HG03139 (cell line): ENCODE results near the gene DTX3.
"Not testable (repeated sequence)": the region's sequence is repeated elsewhere in the genome, so short reads cannot be mapped to it uniquely, and the experiment has no call there.

ENCODE experiments used
- ATAC-seq: cut with Tn5 transposase; IDR thresholded peaks from one replicate; pipeline ENCODE4 v1.9.1; 2021; ENCODE audit not compliant: unreplicated experiment

Gene DTX3

GRCh38 chr12:57604454-57604991, at the start of gene DTX3:
Gene DTX3 (plus strand): TSS chr12:57604824. CDS start chr12:57606518, 1,694 bp downstream.
- peak; percentile 49 for ATAC-seq

- no peak for ATAC-seq
Observed at GRCh38 chr12:57554897-57555296, 49.7 kb upstream of the DTX3 start.

DNA sequence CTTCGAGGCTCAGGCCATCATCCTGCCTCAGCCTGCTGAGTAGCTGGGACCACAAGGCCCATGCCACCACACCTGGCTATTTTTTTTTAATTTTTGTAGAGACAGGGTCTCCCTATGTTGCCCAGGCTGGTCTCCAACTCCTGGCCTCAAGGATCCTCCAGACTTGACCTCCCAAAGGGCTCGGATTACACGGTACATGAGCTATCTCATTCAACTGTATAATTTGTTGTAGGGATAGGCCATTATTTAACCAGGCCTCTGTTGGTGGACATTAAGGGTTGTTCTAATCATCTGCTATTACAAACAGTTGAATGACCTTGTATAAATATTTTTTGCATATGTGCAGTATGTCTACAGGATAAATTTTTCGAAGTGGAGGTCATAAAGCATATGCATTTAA, 45.8 kb upstream of the DTX3 start:
- ATAC-seq = no peak

- no peak for ATAC-seq
Observed at GRCh38 chr12:57560516-57560915, 44.1 kb upstream of the DTX3 start.

- ATAC-seq = not testable (repeated sequence)
Observed at GRCh38 chr12:57561117-57561516, 43.5 kb upstream of the DTX3 start.

DNA sequence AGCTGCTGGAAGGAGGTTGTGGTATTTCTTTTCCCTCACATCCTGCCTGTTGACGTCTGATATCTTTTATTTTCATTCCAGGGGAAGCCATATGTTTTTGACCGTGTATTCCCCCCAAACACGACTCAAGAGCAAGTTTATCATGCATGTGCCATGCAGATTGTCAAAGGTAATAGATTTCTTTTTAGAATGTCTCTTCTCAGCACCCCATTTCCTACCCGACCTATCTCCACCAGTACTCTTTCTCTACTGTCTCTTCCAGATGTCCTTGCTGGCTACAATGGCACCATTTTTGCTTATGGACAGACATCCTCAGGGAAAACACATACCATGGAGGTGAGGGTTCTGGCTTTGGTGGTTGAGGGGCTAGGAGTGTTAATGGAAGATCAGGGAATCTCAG, 41.3 kb upstream of the DTX3 start:
- ATAC-seq = no peak

DNA sequence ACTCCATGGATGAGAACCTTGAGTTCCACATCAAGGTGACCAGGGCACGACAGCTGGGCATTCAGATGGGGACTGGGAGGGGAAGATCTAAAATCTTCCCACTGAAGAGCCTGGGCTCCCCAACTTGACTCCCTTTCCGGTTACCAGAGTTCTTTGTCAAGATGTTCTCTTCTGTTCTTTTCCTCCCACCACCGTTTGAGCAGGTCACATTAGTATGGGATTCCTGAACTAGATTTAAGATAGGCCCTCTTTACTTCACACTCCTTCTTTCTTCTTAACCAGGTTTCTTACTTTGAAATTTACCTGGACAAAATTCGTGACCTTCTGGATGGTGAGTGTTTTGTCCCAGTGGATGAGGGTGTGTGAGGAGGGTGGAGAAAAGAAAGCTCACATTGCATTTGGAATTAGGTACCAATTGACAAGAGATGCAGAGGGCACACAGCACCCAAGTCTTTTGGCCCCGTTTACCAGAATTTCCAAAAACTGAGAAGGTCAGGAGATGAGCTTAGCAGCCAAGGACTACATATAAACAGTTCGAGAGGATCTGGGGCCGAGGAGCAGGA, 40.4 kb upstream of the DTX3 start:
- ATAC-seq = no peak

DNA sequence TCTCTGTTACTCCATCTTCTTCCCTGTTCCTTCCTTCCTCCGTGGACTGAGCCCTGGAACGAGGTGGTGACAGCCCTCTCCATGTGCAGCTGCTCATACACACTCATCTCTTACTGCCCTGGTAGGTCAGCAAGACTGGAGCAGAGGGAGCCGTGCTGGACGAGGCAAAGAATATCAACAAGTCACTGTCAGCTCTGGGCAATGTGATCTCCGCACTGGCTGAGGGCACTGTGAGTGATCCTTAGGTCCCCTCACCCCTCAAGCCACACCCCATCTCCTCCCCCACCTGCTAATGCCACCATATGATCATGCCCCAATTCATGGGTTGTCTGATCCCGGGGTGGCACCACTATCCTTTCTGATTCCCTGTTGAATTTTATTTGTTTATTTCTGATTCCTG, 35.8 kb upstream of the DTX3 start:
- ATAC-seq = no peak

DNA sequence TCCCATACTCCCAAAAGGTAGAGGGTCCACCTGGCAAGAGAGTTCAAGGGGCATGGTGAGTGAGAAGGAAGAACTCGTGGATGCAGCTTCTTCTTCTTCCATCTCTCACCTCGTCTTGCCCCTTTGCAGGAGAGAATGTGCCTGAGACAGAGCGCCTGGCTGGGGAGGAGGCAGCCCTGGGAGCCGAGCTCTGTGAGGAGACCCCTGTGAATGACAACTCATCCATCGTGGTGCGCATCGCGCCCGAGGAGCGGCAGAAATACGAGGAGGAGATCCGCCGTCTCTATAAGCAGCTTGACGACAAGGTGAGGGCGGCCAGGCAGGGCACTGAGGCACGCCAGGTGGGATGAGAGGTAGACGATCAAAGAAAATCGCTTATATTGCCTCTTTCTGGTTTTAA, 34.8 kb upstream of the DTX3 start:
- ATAC-seq = no peak

GRCh38 chr12:57570438-57570837, 34.2 kb upstream of the DTX3 start:
- ATAC-seq = not testable (repeated sequence)

- no peak for ATAC-seq
Observed at GRCh38 chr12:57571926-57572762, 32.5 kb upstream of the DTX3 start.

DNA sequence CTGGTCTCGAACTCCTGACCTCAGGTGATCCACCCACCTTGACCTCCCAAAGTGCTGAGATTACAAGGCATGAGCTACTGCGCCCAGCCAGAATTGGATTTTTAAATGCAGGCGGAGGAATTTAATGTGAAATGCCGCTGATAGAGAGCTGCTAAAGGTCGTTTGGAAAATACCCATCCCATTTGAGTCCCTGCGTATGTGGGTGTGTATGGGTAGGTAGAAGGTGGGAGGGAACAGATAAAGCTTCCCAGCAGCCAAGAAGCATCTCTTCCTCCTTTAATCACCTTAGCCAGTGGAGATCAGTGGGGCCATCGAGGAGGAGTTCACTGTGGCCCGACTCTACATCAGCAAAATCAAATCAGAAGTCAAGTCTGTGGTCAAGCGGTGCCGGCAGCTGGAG, 29.8 kb upstream of the DTX3 start:
- ATAC-seq = no peak

GRCh38 chr12:57575771-57576612, 28.6 kb upstream of the DTX3 start:
- no peak for ATAC-seq

DNA sequence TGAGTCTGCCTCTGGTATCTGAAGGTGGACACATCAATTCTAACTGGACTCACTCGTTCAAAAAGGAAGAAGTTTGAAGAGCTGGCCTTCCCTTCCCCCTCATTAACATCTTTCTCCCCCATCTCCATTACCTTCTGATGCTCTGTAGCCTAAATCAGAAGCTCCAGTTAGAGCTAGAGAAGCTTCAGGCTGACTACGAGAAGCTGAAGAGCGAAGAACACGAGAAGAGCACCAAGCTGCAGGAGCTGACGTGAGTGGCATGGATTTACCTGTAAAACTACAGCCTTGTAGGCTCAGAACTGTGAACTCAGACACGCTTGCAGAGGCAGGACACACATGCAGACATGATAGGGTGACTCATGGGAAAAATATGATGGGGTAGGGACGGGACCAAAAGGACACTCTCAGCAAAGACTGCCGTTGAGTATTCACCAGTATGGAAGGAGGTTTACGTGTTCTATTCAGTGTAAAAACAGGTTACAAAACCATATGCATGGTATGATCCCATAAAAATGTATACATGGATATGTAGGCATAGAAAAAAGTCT, 27.9 kb upstream of the DTX3 start:
- no peak for ATAC-seq

DNA sequence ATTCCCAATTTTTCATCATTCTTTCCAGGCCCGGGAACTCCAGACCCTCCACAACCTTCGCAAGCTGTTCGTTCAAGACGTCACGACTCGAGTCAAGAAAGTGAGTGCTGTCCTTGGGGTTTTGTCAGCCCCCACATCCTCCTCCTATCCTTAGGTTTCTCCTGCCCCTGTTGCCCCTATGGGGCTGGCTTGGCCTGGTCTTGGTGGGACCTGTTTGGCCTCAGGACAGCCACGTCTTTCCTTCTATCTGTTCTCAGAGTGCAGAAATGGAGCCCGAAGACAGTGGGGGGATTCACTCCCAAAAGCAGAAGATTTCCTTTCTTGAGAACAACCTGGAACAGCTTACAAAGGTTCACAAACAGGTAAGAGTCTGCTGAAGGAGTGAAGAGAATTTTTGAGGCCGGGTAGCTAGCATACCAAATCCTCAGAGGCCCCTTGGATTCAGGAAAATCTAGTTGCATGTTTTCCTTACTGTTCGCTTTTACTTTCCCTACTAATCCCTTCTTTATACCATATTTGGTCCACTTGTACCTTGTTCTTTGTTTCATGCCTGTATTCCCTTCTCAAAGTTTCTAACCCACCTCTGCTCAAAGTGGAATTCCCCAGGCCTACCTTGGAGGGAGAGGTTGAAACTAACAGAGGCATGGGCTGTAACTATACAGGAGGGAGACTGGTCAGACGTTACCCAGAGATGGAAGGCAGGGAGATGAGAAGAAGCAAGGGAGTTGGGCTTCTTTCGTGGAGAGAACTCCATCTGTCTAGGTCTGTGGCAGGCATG, 26.5 kb upstream of the DTX3 start:
- ATAC-seq = no peak

GRCh38 chr12:57579011-57579410, 25.6 kb upstream of the DTX3 start:
- ATAC-seq = no peak

GRCh38 chr12:57579677-57580465, 24.8 kb upstream of the DTX3 start:
- no peak for ATAC-seq

- no peak for ATAC-seq
Observed at GRCh38 chr12:57580466-57580795, 24.2 kb upstream of the DTX3 start.

DNA sequence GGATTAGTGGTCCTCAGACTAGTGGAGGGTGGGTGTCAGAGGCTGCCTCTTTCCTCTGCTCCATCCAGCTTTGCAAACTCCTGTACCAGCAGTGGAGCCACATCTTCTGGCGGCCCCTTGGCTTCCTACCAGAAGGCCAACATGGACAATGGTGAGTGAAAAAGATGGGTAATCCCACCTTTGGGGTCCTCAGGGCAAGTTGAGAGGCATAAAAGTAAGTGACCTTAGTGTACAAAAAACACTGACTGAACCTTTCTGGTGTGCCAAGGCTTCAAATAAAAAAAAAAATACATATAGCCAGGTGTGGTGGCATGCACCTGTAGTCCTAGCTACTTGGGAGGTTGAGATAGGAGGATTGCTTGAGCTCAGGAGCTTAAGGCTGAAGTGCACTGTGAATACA, 22.8 kb upstream of the DTX3 start:
- ATAC-seq = no peak

- ATAC-seq = no peak
Observed at GRCh38 chr12:57582440-57582839, 22.2 kb upstream of the DTX3 start.
